HL-60 (cell line): ENCODE results near the gene EXD1.

Experiments used
- DNase-seq, 2 experiments: peaks; one replicate each; pipeline ENCODE4 v3.0.0-alpha.2; 2010 to 2020; ENCODE audit warnings: low read depth in 1 of 2, low spot score in 1 of 2
- H3K27ac ChIP-seq: fragments of 250-450 bp; sonication (Bioruptor Pico); replicated peaks from 2 replicates; pipeline ENCODE4 v1.5.1; 2020; ENCODE audit warnings: mild to moderate bottlenecking, moderate library complexity
- H3K27me3 ChIP-seq: fragments of 250-450 bp; sonication (Bioruptor Pico); 2 replicates; pipeline ENCODE4 v1.5.1; 2021; ENCODE audit warnings: mild to moderate bottlenecking, moderate library complexity; ENCODE audit not compliant: insufficient read depth, poor library complexity, severe bottlenecking
- H3K4me3 ChIP-seq: replicated peaks from 2 replicates; pipeline ENCODE4 v1.5.1; 2011; ENCODE audit warnings: mild to moderate bottlenecking, control low read depth, low read length; ENCODE audit not compliant: insufficient read depth
- CTCF ChIP-seq: IDR thresholded peaks from one replicate; pipeline ENCODE4 v1.5.1; 2011; ENCODE audit warnings: low read length, control low read depth, inconsistent platforms; ENCODE audit not compliant: insufficient read depth
- GABPA ChIP-seq: IDR thresholded peaks from 2 replicates; pipeline ENCODE4 v1.6.1; 2012; ENCODE audit warnings: low read depth
- POLR2AphosphoS5 ChIP-seq: IDR thresholded peaks from 2 replicates; pipeline ENCODE4 v1.6.1; 2012; ENCODE audit warnings: low read depth
- SPI1 ChIP-seq: IDR thresholded peaks from 2 replicates; pipeline ENCODE4 v1.6.1; 2012; ENCODE audit warnings: low read depth, mild to moderate bottlenecking, borderline replicate concordance
- TF ChIP-seq, protein P1 (sequence below): IDR thresholded peaks from 2 replicates; pipeline ENCODE4 v1.6.1; 2012; ENCODE audit warnings: low read depth; ENCODE audit not compliant: insufficient replicate concordance

EXD1 gene

GRCh38 chr15:41194444-41194843 is 36.1 kb downstream of the EXD1 start:
- no peaks in the 10 kb centered on the region for H3K27me3 ChIP-seq
- DNase-seq = no peak
- H3K4me3 ChIP-seq = no peak overlapping the region
- TF ChIP-seq SPI1 = no peak
- no peak overlapping the region for H3K27ac ChIP-seq

DNA sequence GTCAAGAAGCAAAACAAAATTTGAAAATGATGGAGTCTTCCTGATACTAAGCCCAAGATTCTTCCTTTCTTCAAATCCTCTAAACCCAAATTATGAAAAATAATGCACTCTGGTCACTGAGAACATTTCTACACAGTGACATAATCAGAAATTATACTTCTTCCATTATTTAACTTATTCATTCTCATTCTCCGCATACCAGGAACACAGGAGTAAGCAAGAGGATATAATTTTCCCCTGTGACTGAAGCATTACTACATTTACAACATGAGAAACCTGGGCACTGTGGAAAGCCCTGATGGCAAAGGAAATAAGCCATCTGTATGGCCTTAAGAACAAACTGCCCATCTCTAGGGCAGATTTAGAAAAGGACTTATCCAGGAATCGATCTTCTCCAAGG is 47.0 kb downstream of the EXD1 start:
- TF ChIP-seq, protein P1, sequence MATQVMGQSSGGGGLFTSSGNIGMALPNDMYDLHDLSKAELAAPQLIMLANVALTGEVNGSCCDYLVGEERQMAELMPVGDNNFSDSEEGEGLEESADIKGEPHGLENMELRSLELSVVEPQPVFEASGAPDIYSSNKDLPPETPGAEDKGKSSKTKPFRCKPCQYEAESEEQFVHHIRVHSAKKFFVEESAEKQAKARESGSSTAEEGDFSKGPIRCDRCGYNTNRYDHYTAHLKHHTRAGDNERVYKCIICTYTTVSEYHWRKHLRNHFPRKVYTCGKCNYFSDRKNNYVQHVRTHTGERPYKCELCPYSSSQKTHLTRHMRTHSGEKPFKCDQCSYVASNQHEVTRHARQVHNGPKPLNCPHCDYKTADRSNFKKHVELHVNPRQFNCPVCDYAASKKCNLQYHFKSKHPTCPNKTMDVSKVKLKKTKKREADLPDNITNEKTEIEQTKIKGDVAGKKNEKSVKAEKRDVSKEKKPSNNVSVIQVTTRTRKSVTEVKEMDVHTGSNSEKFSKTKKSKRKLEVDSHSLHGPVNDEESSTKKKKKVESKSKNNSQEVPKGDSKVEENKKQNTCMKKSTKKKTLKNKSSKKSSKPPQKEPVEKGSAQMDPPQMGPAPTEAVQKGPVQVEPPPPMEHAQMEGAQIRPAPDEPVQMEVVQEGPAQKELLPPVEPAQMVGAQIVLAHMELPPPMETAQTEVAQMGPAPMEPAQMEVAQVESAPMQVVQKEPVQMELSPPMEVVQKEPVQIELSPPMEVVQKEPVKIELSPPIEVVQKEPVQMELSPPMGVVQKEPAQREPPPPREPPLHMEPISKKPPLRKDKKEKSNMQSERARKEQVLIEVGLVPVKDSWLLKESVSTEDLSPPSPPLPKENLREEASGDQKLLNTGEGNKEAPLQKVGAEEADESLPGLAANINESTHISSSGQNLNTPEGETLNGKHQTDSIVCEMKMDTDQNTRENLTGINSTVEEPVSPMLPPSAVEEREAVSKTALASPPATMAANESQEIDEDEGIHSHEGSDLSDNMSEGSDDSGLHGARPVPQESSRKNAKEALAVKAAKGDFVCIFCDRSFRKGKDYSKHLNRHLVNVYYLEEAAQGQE = no peak
- TF ChIP-seq POLR2AphosphoS5 = no peak
- TF ChIP-seq SPI1 = no peak
- no peak for TF ChIP-seq CTCF
- DNase-seq = no peak
- no peaks in the 10 kb centered on the region for H3K27me3 ChIP-seq
- no peak overlapping the region for H3K4me3 ChIP-seq
- H3K27ac ChIP-seq = no peak overlapping the region

GRCh38 chr15:41182266-41182665 is 48.3 kb downstream of the EXD1 start:
- TF ChIP-seq CTCF = no peak
- TF ChIP-seq, protein P1 = no peak
- TF ChIP-seq GABPA = no peak
- no peak for TF ChIP-seq POLR2AphosphoS5
- no peak for TF ChIP-seq SPI1
- no peak for DNase-seq
- no peak overlapping the region for H3K4me3 ChIP-seq
- no peak overlapping the region for H3K27ac ChIP-seq
- H3K27me3 ChIP-seq = no peaks in the 10 kb centered on the region

- no peak for DNase-seq
- Histone ChIP-seq H3K27ac (no peak overlapping the region), H3K27me3 (no peaks in the 10 kb centered on the region), H3K4me3 (no peak overlapping the region)
- TF ChIP-seq SPI1 (no peak), CTCF (no peak), POLR2AphosphoS5 (no peak), GABPA (no peak)
- TF ChIP-seq, protein P1 = no peak
Observed at GRCh38 chr15:41180206-41180789, 50.3 kb downstream of the EXD1 start.
